H1 (cell line): Measurements from ENCODE around the gene PTH1R. TPM values are rescaled to one million over a fixed set of nuclear protein-coding genes. Genes with fewer than 3 reads are reported as not detected.

Experiments used
- ATF3 ChIP-seq: IDR thresholded peaks from 2 replicates; pipeline ENCODE4 v1.6.1; 2011; ENCODE audit warnings: low read depth, mild to moderate bottlenecking, low read length; ENCODE audit not compliant: insufficient read depth
- BCL11A ChIP-seq, 2 experiments: IDR thresholded peaks; one replicate each; pipeline ENCODE4 v1.6.1; 2011; ENCODE audit warnings: low read depth in 2 of 2, low read length in 2 of 2, mild to moderate bottlenecking in 2 of 2
- CEBPB ChIP-seq: IDR thresholded peaks from 2 replicates; pipeline ENCODE4 v1.6.1; 2012; ENCODE audit warnings: low read depth, low read length
- CHD1 ChIP-seq: IDR thresholded peaks from 2 replicates; pipeline ENCODE4 v1.6.1; 2012; ENCODE audit warnings: low read depth, low read length, improper control_type of control experiment
- CHD7 ChIP-seq: fragments of 300-600 bp; sonication (generic); IDR thresholded peaks from 2 replicates; pipeline ENCODE4 v1.7.1; 2012; ENCODE audit warnings: low read length, moderate library complexity, mild to moderate bottlenecking, inconsistent platforms; ENCODE audit not compliant: insufficient replicate concordance
- FOSL1 ChIP-seq: IDR thresholded peaks from 2 replicates; pipeline ENCODE4 v1.6.1; 2011; ENCODE audit warnings: mild to moderate bottlenecking, low read depth, low read length, moderate library complexity; ENCODE audit not compliant: insufficient read depth
- NANOG ChIP-seq: IDR thresholded peaks from 2 replicates; pipeline ENCODE4 v1.6.1; 2011; ENCODE audit warnings: low read length, low read depth, mild to moderate bottlenecking, inconsistent platforms; ENCODE audit not compliant: insufficient read depth, poor library complexity, severe bottlenecking
- RNF2 ChIP-seq: fragments of 200-900, 300-1000 bp; sonication (generic); IDR thresholded peaks from 2 replicates; pipeline ENCODE4 v1.7.1; 2016; ENCODE audit warnings: borderline replicate concordance, low read depth, mild to moderate bottlenecking, antibody characterized with exemption, low read length; ENCODE audit not compliant: poor library complexity, severe bottlenecking; ENCODE audit errors: missing control alignments
- TEAD4 ChIP-seq: IDR thresholded peaks from 2 replicates; pipeline ENCODE4 v1.6.1; 2012; ENCODE audit warnings: low read depth, low read length, inconsistent platforms, mixed read lengths
- polyA plus RNA-seq, 7 experiments: library from polyadenylated mRNA; depleted of rRNA in 3 of 7; stranded (reverse) in 5 of 7; unstranded in 2 of 7; fragments of >200 nt in 5 of 7; fragments of 200-250 nt in 2 of 7; gene quantifications; 1 replicate in 5 of 7; 2 replicates in 1 of 7; 4 replicates in 1 of 7; pipeline versions ENCODE4 v1.2.1 to v1.2.3, GENCODE V29; 2011 to 2013; ENCODE audit warnings: missing spikeins in 2 of 7, mixed read lengths in 2 of 7
- total RNA-seq: library from RNA; stranded (reverse); fragmentation: NEBNext Ultra II Directional; extraction: Animal tissue kit (Norgen Biotek cat#: 25700); gene quantifications from 2 replicates; pipeline ENCODE4 v1.2.1, GENCODE V29; 2021

PTH1R gene
- total and polyA plus RNA-seq, 2 of the 8 experiments (the other 6 are each of a cell fraction or from before 2014, with no cell fraction given) = 0.57 to 1.5 TPM

- TF ChIP-seq CHD7 = no peak
- no peak for TF ChIP-seq TEAD4
- no peak for TF ChIP-seq CEBPB
- no peak for TF ChIP-seq RNF2
- no peak for TF ChIP-seq FOSL1
- no peak for TF ChIP-seq NANOG
- TF ChIP-seq CHD1 = no peak
- no peak for TF ChIP-seq BCL11A (IDR thresholded peaks at IDR 0.05; ENCODE audit: low read depth in 2 of 2, low read length in 2 of 2)
- TF ChIP-seq ATF3 = no peak
Observed at GRCh38 chr3:46857485-46858341, 19.8 kb upstream of the PTH1R start (continued).
